ENCODE data around the gene AGAP3. TPM values are rescaled to one million over a fixed set of nuclear protein-coding genes. Genes with fewer than 3 reads are reported as not detected.

The AGAP3 gene
- total and polyA plus RNA-seq, 7 donors: 27.7 to 89.7 (median 36.4) TPM

DNA sequence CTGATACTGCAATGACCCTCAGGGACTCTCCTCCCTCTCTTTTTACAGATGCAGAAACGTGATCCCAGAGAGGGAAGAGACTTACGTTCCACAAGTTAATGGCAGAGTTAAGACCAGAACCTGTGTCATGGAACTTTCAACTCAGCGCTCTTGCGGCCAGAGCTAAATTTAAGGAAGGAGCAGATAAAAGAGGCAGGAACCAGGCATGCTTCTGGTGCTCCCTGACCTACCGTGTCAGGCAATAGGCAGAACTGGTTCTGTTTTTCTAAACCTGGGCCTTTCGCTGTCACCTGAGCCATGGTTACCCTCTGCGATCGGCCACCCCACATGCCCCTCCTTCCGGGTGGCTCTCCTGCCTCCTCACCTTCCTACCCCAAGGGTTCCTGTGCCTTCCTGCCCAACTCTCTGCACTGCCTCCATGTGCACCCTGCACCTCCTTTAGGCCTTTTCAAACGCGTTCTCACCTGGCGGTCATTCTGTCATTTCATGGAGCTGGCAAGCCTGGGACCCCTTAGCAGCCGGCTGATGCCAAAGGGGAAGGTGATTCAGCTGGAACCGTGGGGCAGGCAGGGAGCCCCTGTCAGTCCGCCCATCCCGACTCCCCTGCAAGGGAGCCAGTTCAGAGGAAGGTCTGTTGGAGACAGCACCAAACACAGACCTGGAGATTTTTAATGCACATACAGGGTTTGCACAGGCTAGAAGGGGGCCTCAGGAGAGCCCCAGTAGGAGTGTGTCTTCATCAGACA, 88.9 kb downstream of the AGAP3 start:
- 82 to 83% methylated on average over 16 of the region's 16 CpGs for WGBS, 2 donors
- intact Hi-C loops (cut with DNase I): no loop called here

DNA sequence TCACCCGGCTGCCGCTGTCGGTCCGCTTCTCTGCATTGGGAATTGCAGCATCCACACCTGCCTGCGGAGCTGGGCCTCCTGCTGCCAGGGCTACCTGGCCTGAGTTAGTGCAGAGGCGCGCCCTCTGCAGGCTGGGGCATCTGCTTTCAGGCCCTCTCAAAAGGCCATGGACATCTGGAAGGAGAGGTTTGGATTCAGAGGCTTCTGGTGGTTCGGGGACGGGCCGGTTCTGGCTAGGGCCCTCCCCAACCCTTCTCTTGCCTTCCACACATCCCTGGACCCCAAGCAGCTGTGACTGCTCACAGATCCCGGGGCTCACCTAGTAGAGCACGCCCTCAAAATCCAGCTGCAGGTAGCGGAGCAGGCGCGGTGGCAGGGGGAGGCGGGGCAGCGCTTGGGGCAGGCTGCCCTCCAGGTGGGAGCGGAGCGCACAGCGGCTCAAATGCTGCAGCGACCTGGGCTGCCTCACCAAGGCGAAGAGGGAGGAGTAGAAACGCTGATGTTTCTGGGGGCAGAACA, 89.6 kb downstream of the AGAP3 start:
- no peak for DNase-seq
- peaks cover 6 to 56% (median 26%) of the 10 kb centered on the region in 3 donors for H3K27me3 ChIP-seq

More for the DNA sequence above, 88.9 kb downstream of the AGAP3 start:
- TF ChIP-seq EP300 (IDR thresholded peaks at IDR 0.05) (no peak), POLR2A (IDR thresholded peaks at IDR 0.05) (no peak), POLR2AphosphoS5 (IDR thresholded peaks at IDR 0.05) (no peak)
- TF ChIP-seq, protein P1, sequence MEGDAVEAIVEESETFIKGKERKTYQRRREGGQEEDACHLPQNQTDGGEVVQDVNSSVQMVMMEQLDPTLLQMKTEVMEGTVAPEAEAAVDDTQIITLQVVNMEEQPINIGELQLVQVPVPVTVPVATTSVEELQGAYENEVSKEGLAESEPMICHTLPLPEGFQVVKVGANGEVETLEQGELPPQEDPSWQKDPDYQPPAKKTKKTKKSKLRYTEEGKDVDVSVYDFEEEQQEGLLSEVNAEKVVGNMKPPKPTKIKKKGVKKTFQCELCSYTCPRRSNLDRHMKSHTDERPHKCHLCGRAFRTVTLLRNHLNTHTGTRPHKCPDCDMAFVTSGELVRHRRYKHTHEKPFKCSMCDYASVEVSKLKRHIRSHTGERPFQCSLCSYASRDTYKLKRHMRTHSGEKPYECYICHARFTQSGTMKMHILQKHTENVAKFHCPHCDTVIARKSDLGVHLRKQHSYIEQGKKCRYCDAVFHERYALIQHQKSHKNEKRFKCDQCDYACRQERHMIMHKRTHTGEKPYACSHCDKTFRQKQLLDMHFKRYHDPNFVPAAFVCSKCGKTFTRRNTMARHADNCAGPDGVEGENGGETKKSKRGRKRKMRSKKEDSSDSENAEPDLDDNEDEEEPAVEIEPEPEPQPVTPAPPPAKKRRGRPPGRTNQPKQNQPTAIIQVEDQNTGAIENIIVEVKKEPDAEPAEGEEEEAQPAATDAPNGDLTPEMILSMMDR (IDR thresholded peaks at IDR 0.05): no peak
- Histone ChIP-seq H3K9me3 (no peaks in the 10 kb centered on the region), H3K27me3 (peaks cover 6 to 55% (median 26%) of the 10 kb centered on the region in 3 donors), H3K4me3 (no peak overlapping the region), H3K36me3 (no peaks in the 10 kb centered on the region), H3K4me1 (peaks cover 0 to 5% (median 0%) of the 10 kb centered on the region in 4 donors), H3K27ac (no peak overlapping the region)
- DNase-seq: no peak

DNA sequence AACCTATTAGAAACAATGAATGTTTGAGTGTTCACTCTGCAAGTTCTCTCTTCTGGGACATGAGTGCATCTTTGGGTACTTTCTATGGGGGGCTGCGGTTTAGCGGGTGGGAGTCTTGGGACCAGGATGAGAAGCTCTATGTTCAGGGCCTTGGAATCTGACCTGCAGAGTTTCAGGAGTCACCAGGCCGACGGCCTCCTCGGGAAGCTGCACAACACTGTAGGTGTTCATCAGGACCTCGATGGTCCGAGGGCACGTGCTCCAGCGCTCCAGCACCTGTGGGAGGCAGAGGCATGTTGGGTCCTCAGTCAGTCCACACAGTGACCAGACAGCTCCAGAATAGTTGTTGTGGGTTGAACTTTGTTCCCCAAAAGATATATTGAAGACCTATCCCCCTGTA, 90.1 kb downstream of the AGAP3 start:
- H3K4me1 ChIP-seq: peaks cover 0 to 5% (median 0%) of the 10 kb centered on the region in 4 donors
- intact Hi-C loops (cut with DNase I): no loop called here
- no peaks in the 10 kb centered on the region for H3K36me3 ChIP-seq
- H3K27ac ChIP-seq: no peak overlapping the region
- H3K4me3 ChIP-seq: no peak overlapping the region
- no peak for DNase-seq
- no peaks in the 10 kb centered on the region for H3K9me3 ChIP-seq
- TF ChIP-seq POLR2AphosphoS5 (IDR thresholded peaks at IDR 0.05) (no peak), EP300 (IDR thresholded peaks at IDR 0.05) (no peak), POLR2A (IDR thresholded peaks at IDR 0.05) (no peak)
- TF ChIP-seq, protein P1 (IDR thresholded peaks at IDR 0.05): no peak
- peaks cover 6 to 60% (median 26%) of the 10 kb centered on the region in 3 donors for H3K27me3 ChIP-seq
- WGBS, 2 donors: 89 to 92% methylated on average over 9 of the region's 9 CpGs

More for the DNA sequence above, 89.6 kb downstream of the AGAP3 start:
- TF ChIP-seq, protein P1 (IDR thresholded peaks at IDR 0.05): no peak
- no peak for TF ChIP-seq POLR2AphosphoS5 (IDR thresholded peaks at IDR 0.05)
- no peak for TF ChIP-seq EP300 (IDR thresholded peaks at IDR 0.05)
- TF ChIP-seq POLR2A (IDR thresholded peaks at IDR 0.05): no peak
- intact Hi-C loops (cut with DNase I): no loop called here
- WGBS, 2 donors: 64 to 77% methylated on average over 23 of the region's 23 CpGs
- H3K27ac ChIP-seq: no peak overlapping the region
- no peak overlapping the region for H3K4me3 ChIP-seq
- peaks cover 0 to 5% (median 0%) of the 10 kb centered on the region in 4 donors for H3K4me1 ChIP-seq
- no peaks in the 10 kb centered on the region for H3K9me3 ChIP-seq
- H3K36me3 ChIP-seq: no peaks in the 10 kb centered on the region

DNA sequence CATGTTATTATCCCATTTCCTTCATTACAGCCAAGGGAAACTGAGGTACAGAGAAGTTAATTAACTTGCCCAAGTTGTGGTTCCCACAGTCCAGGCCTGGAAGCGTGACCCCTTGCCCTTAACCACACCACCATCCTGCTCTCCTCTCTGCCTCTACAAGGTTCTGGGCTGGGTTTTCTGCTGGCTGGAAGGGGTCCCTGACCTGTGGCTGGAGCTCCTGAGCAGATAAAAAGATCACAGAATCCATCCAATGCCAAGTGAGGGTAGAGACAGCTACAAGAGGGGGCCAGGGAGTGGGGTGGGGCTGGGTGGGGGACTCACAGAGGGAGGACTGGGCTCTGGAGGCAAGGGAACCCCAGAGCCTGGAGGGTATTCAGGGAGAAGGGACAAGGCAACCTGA, 91.0 kb downstream of the AGAP3 start:
- Histone ChIP-seq H3K4me3 (no peak overlapping the region), H3K27me3 (peaks cover 6 to 60% (median 26%) of the 10 kb centered on the region in 3 donors), H3K27ac (no peak overlapping the region), H3K36me3 (no peaks in the 10 kb centered on the region), H3K9me3 (no peaks in the 10 kb centered on the region), H3K4me1 (peaks cover 0 to 5% (median 0%) of the 10 kb centered on the region in 4 donors)
- TF ChIP-seq, protein P1 (IDR thresholded peaks at IDR 0.05): no peak
- TF ChIP-seq POLR2AphosphoS5 (IDR thresholded peaks at IDR 0.05): no peak
- no peak for TF ChIP-seq POLR2A (IDR thresholded peaks at IDR 0.05)
- no peak for TF ChIP-seq EP300 (IDR thresholded peaks at IDR 0.05)
- WGBS, 2 donors: 88 to 93% methylated on average over 1 of the region's 1 CpG
- DNase-seq: no peak
- intact Hi-C loops (cut with DNase I): no loop called here
